Airway epithelial cell (primary cell): Measurements from ENCODE around the gene GPR132. TPM values are rescaled to one million over a fixed set of nuclear protein-coding genes. Genes with fewer than 3 reads are reported as not detected.

Experiments
- total RNA-seq: library from RNA; depleted of rRNA; stranded (reverse); fragments of >200 nt; gene quantifications from 2 replicates; pipeline ENCODE4 v1.2.3, GENCODE V29; 2015

Gene GPR132
- 0.14 TPM in 1 of 2 replicates, not detected in the other for total RNA-seq

GRCh38 chr14:105065280-105066228, at the start of gene GPR132:
TSS of gene GPR132 (minus strand) at chr14:105065430. CDS start at chr14:105055420, 10,010 bp downstream.

GRCh38 chr14:105020815-105021655, 44.2 kb downstream of the GPR132 start, which contains the start of gene CDCA4:
TSS of gene CDCA4 (minus strand) at chr14:105021083. CDS start at chr14:105011929, 9,154 bp downstream.

Other genes with a start within 250 kb of the GPR132 start
- 35.4 and 42.4 TPM in 2 replicates for gene CEP170B, start 200.2 kb downstream of the GPR132 start, total RNA-seq
- not detected in 2 replicates for gene PLD4, start 140.6 kb downstream of the GPR132 start, total RNA-seq
- gene AHNAK2, start 87.1 kb downstream of the GPR132 start, total RNA-seq, result 222 and 339 TPM in 2 replicates
- gene CLBA1, start 79.6 kb downstream of the GPR132 start, total RNA-seq, result 9.0 and 10.7 TPM in 2 replicates
- 53.5 and 59.1 TPM in 2 replicates for gene CDCA4, start 44.3 kb downstream of the GPR132 start, total RNA-seq
- gene JAG2, start 103.3 kb upstream of the GPR132 start, total RNA-seq, result 69.5 and 89.4 TPM in 2 replicates
- 24.0 and 24.5 TPM in 2 replicates for gene NUDT14, start 115.9 kb upstream of the GPR132 start, total RNA-seq
- 41.0 and 41.8 TPM in 2 replicates for gene BTBD6, start 183.1 kb upstream of the GPR132 start, total RNA-seq
- 20.2 and 24.8 TPM in 2 replicates for gene BRF1, start 235.6 kb upstream of the GPR132 start, total RNA-seq
- 29.2 and 46.5 TPM in 2 replicates for gene PACS2, start 249.3 kb upstream of the GPR132 start, total RNA-seq